K562 (cell line): ENCODE measurements around the gene RNASEH2A. TPM values are rescaled to one million over a fixed set of nuclear protein-coding genes. Genes with fewer than 3 reads are reported as not detected.

Source experiments
- CBX8 ChIP-seq: fragments of 200-600 bp; sonication (generic); IDR thresholded peaks from 2 replicates; pipeline ENCODE4 v1.6.1; 2012; ENCODE audit warnings: borderline replicate concordance, mixed run types, low read depth, mild to moderate bottlenecking, moderate library complexity, mixed read lengths, low read length, control low read depth, inconsistent platforms; ENCODE audit not compliant: poor library complexity, severe bottlenecking; ENCODE audit errors: extremely low read depth
- ETS1 ChIP-seq: conservative IDR thresholded peaks from 2 replicates; pipeline ENCODE4 v1.6.1; 2011; ENCODE audit warnings: low read depth, mild to moderate bottlenecking, low read length; ENCODE audit not compliant: control insufficient read depth
- FIP1L1 ChIP-seq: fragments of 200-400 bp; formaldehyde crosslinking; IDR thresholded peaks from 2 replicates; pipeline ENCODE4 v1.6.1; 2018; ENCODE audit warnings: mild to moderate bottlenecking, low read depth, low read length; ENCODE audit not compliant: poor library complexity, severe bottlenecking
- MTA3 ChIP-seq: fragments of 450-650 bp; formaldehyde crosslinking; IDR thresholded peaks from 2 replicates; pipeline ENCODE4 v1.6.1; 2017; ENCODE audit warnings: mild to moderate bottlenecking, borderline replicate concordance
- MYBL2 ChIP-seq, 2 experiments: fragments of 450-650 bp in 1 of 2; sonication (generic) in 1 of 2; formaldehyde crosslinking in 1 of 2; IDR thresholded peaks; 2 replicates each; pipeline versions ENCODE4 v1.6.1 to v1.8.1; 2017 to 2022; ENCODE audit warnings: borderline replicate concordance in 1 of 2, inconsistent platforms in 1 of 2, low read depth in 1 of 2, mild to moderate bottlenecking in 1 of 2, missing genetic modification reagents in 1 of 2, moderate library complexity in 1 of 2
- SRSF1 ChIP-seq: fragments of 200-400 bp; formaldehyde crosslinking; IDR thresholded peaks from 2 replicates; pipeline ENCODE4 v1.6.1; 2017; ENCODE audit warnings: mild to moderate bottlenecking, low read depth, low read length, moderate library complexity
- TFE3 ChIP-seq: fragments of 450-650 bp; formaldehyde crosslinking; IDR thresholded peaks from 2 replicates; pipeline ENCODE4 v1.4.0; 2020; ENCODE audit warnings: mild to moderate bottlenecking, mixed read lengths
- THAP7 ChIP-seq: fragments of 250-450 bp; sonication (Bioruptor Pico); IDR thresholded peaks from 2 replicates; pipeline ENCODE4 v1.5.0; 2021
- ZBED1 ChIP-seq: IDR thresholded peaks from 2 replicates; pipeline ENCODE4 v1.6.1; 2014
- ZBTB1 ChIP-seq: sonication (generic); formaldehyde crosslinking; IDR thresholded peaks from 2 replicates; pipeline ENCODE4 v1.8.1; 2023; ENCODE audit warnings: missing genetic modification reagents, low read depth, mild to moderate bottlenecking, borderline replicate concordance
- ZBTB12 ChIP-seq: fragments of 250-450 bp; sonication (Bioruptor Pico); IDR thresholded peaks from 2 replicates; pipeline ENCODE4 v1.4.0; 2020
- ZNF239 ChIP-seq: fragments of 250-450 bp; sonication (Bioruptor Pico); IDR thresholded peaks from 2 replicates; pipeline ENCODE4 v1.4.0; 2020; ENCODE audit warnings: mild to moderate bottlenecking
- ZNF740 ChIP-seq, 3 experiments: fragments of 200-800 bp in 1 of 3; sonication (Bioruptor generic) in 1 of 3; sonication (generic) in 1 of 3; formaldehyde crosslinking in 1 of 3; IDR thresholded peaks; 2 replicates each; pipeline versions ENCODE4 v1.6.1 to v1.8.0; 2016 to 2022; ENCODE audit warnings: mild to moderate bottlenecking in 2 of 3, missing compliant biosample characterization in 2 of 3, missing genetic modification characterization in 2 of 3, missing genetic modification reagents in 1 of 3
- ZNF780A ChIP-seq: fragments of 250-450 bp; sonication (Bioruptor Pico); IDR thresholded peaks from 2 replicates; pipeline ENCODE4 v1.5.0; 2021; ENCODE audit warnings: mild to moderate bottlenecking
- polyA plus RNA-seq, 8 experiments: library from polyadenylated mRNA; depleted of rRNA in 4 of 8; stranded (reverse) in 5 of 8; unstranded in 3 of 8; fragments of >200 nt; fragmentation: Nextera tagmentation in 2 of 8; fragmentation: Illumina TruSeq in 1 of 8; extraction: Ambion mirVana in 2 of 8; extraction: Trizol in 1 of 8; gene quantifications; 2 replicates each; pipeline versions ENCODE4 v1.2.1 to v1.2.3, GENCODE V29; 2011 to 2014; ENCODE audit warnings: inconsistent platforms in 1 of 8, missing spikeins in 1 of 8
- total RNA-seq, 7 experiments: library from RNA; depleted of rRNA in 6 of 7; stranded (reverse); fragments of >200 nt in 6 of 7; fragmentation: Illumina TruSeq in 2 of 7; extraction: Trizol in 2 of 7; gene quantifications; 2 replicates each; pipeline versions ENCODE4 v1.2.1 to v1.2.3, GENCODE V29; 2011 to 2021; ENCODE audit warnings: low replicate concordance in 1 of 7
- TF ChIP-seq, protein P1 (sequence below), 2 experiments: fragments of 450-650 bp in 1 of 2; IDR thresholded peaks; 2 replicates each; pipeline ENCODE4 v1.6.1; 2011 to 2017; ENCODE audit warnings: low read depth in 2 of 2, antibody characterized with exemption in 1 of 2, borderline replicate concordance in 1 of 2, low read length in 1 of 2, mild to moderate bottlenecking in 1 of 2, mixed read lengths in 1 of 2; ENCODE audit not compliant: control insufficient read depth in 1 of 2

RNASEH2A gene
- total and polyA plus RNA-seq, 9 of the 15 experiments (the other 6 are each of a cell fraction or from before 2014, with no cell fraction given), result 22.3 to 78.0 (median 61.7) TPM

- TF ChIP-seq, protein P1, sequence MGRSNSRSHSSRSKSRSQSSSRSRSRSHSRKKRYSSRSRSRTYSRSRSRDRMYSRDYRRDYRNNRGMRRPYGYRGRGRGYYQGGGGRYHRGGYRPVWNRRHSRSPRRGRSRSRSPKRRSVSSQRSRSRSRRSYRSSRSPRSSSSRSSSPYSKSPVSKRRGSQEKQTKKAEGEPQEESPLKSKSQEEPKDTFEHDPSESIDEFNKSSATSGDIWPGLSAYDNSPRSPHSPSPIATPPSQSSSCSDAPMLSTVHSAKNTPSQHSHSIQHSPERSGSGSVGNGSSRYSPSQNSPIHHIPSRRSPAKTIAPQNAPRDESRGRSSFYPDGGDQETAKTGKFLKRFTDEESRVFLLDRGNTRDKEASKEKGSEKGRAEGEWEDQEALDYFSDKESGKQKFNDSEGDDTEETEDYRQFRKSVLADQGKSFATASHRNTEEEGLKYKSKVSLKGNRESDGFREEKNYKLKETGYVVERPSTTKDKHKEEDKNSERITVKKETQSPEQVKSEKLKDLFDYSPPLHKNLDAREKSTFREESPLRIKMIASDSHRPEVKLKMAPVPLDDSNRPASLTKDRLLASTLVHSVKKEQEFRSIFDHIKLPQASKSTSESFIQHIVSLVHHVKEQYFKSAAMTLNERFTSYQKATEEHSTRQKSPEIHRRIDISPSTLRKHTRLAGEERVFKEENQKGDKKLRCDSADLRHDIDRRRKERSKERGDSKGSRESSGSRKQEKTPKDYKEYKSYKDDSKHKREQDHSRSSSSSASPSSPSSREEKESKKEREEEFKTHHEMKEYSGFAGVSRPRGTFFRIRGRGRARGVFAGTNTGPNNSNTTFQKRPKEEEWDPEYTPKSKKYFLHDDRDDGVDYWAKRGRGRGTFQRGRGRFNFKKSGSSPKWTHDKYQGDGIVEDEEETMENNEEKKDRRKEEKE (IDR thresholded peaks at IDR 0.05; ENCODE audit: borderline replicate concordance in 1 of 2, control insufficient read depth in 1 of 2, low read depth in 2 of 2, low read length in 1 of 2), result peak in 1 of 2 experiments; percentile 92; a peak in 2 of 4 replicates
- no peak for TF ChIP-seq ZNF780A
- no peak for TF ChIP-seq ZNF740 (CRISPR knock-in tag; IDR thresholded peaks at IDR 0.05)
- TF ChIP-seq ZNF740 (tag; IDR thresholded peaks at IDR 0.05), result peak in 1 of 2 experiments; percentile 52; a peak in 2 of 4 replicates
- peak; percentile 45; the same call in 1 of the 2 replicates for TF ChIP-seq ZBTB1 (CRISPR knock-in tag)
- peak; percentile 82 for TF ChIP-seq ZBTB12 (CRISPR knock-in tag)
- no peak for TF ChIP-seq TFE3
- TF ChIP-seq FIP1L1, result peak; percentile 100
- 0 out of 2 replicates have a peak, but pooled peaks have one; percentile 61 for TF ChIP-seq SRSF1
- TF ChIP-seq ZNF239 (CRISPR knock-in tag), result no peak
- peak; percentile 85 for TF ChIP-seq THAP7 (CRISPR knock-in tag)
- TF ChIP-seq ZBED1, result peak; percentile 93
- TF ChIP-seq MYBL2 (IDR thresholded peaks at IDR 0.05; ENCODE audit: low read depth), result no peak
- TF ChIP-seq MYBL2 (CRISPR knock-in tag; IDR thresholded peaks at IDR 0.05; ENCODE audit: borderline replicate concordance), result no peak
- peak; percentile 92 for TF ChIP-seq ETS1
- TF ChIP-seq MTA3, result peak; percentile 99
- TF ChIP-seq CBX8, result no peak
These were observed 14.9 kb upstream of the RNASEH2A start, which contains the start of gene JUNB (continued) for GRCh38 chr19:12791345-12792050.
